A549 (cell line): ENCODE measurements around the gene TNIP3.

Experiments
- BCL3 ChIP-seq: fragments of >200 bp; sonication (Bioruptor Twin); formaldehyde crosslinking; IDR thresholded peaks from 3 replicates; pipeline ENCODE4 v1.6.1; 2016
- CTCF ChIP-seq: fragments of >200 bp; sonication (Bioruptor Twin); formaldehyde crosslinking; IDR thresholded peaks from 3 replicates; pipeline ENCODE4 v1.5.1; 2016
- MAX ChIP-seq: IDR thresholded peaks from 2 replicates; pipeline ENCODE4 v1.6.1; 2012
- MYC ChIP-seq: IDR thresholded peaks from 2 replicates; pipeline ENCODE4 v1.6.1; 2012; ENCODE audit warnings: mild to moderate bottlenecking, inconsistent platforms, low read length, improper control_type of control experiment, borderline replicate concordance
- PBX3 ChIP-seq: IDR thresholded peaks from 2 replicates; pipeline ENCODE4 v1.6.1; 2012
- POLR2A ChIP-seq: IDR thresholded peaks from 2 replicates; pipeline ENCODE4 v1.6.1; 2012; ENCODE audit warnings: mild to moderate bottlenecking, low read length

- TF ChIP-seq MYC, result no peak
- TF ChIP-seq CTCF, result no peak
- no peak for TF ChIP-seq BCL3
- no peak for TF ChIP-seq PBX3
- TF ChIP-seq MAX, result no peak
- TF ChIP-seq POLR2A, result no peak
Observed at GRCh38 chr4:121112530-121112929, 51.6 kb downstream of the TNIP3 start.
